GM10847 (cell line): ENCODE measurements around the gene MYO1B.

Source experiments
- POLR2A ChIP-seq: IDR thresholded peaks from 2 replicates; pipeline ENCODE4 v1.6.1; 2011; ENCODE audit not compliant: insufficient read length; ENCODE audit errors: extremely low read depth

The MYO1B gene

GRCh38 chr2:191394043-191394442 is 148.8 kb downstream of the MYO1B start:
- no peak for TF ChIP-seq POLR2A

GRCh38 chr2:191396794-191397193 is 151.6 kb downstream of the MYO1B start:
- TF ChIP-seq POLR2A, result no peak

DNA sequence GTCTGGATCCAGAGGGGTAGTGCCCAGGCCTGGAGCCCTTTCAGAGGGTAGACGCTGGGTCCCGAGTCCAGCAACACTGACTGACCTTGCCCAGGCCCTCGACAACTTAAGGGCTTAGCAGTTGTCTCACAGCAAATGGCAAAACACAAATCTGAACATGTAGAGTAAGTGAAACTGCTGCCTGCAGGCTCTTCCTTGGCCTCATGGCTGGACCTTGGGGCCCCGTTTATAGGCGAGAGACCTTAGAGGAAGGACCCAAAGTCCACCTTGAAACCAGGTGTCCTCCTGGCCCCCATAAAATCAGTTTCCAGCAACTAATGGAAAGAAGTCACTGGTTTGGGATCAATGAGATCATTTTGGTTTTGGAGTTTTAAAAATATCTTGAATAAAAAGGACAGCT is 154.4 kb downstream of the MYO1B start:
- TF ChIP-seq POLR2A, result no peak

GRCh38 chr2:191401287-191401686 is 156.1 kb downstream of the MYO1B start:
- TF ChIP-seq POLR2A, result no peak

DNA sequence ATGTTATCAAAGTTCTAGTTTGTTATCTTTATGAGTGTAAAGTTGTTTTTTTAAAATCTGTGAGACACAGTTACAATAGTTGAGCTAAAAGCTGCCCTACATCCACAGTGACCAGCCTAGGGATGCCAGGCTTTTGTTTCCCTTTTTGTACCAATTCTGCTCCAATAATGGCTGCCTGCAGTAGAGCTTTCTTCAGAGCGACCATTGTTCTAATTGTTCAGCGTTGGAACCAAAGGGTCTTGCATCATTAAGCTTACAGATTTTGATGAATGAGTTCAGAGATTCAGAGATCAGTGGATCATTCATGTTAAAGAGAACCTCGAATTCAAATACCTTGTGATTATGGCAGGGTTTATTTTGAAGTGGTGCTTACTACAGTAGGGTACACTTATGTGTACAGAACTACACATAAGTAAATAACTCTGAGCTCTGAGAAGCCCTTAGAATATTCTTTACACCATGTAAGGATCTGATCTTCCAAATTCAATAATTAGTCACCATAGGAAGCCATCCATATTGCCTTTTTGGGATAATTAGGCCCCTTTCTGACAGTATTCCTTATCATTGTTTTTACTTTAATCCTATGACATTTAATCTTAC is 157.9 kb downstream of the MYO1B start:
- no peak for TF ChIP-seq POLR2A

- no peak for TF ChIP-seq POLR2A
Measured at GRCh38 chr2:191404568-191404991, 159.4 kb downstream of the MYO1B start.

GRCh38 chr2:191405546-191405945 is 160.3 kb downstream of the MYO1B start:
- no peak for TF ChIP-seq POLR2A

GRCh38 chr2:191410646-191411436 is 165.6 kb downstream of the MYO1B start:
- no peak for TF ChIP-seq POLR2A

DNA sequence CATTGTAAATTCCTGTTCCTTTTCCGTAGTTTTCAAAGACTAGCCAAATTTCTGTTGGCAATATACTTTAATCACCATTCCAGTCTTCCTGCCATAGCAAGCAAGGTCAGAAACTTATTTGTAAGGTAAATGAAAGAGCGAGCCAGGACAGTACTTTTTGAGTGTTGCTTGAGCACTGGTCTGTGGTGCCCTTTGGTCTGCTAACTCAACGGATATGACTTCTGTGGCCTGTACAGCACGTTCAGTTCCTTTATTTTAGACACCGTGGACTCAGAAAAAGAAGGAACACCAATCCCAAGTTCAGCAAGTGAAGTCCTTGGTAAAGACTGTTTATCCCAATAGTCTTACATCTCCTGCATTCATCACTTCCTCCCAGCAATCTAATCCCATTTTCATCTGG is 166.3 kb downstream of the MYO1B start:
- no peak for TF ChIP-seq POLR2A

DNA sequence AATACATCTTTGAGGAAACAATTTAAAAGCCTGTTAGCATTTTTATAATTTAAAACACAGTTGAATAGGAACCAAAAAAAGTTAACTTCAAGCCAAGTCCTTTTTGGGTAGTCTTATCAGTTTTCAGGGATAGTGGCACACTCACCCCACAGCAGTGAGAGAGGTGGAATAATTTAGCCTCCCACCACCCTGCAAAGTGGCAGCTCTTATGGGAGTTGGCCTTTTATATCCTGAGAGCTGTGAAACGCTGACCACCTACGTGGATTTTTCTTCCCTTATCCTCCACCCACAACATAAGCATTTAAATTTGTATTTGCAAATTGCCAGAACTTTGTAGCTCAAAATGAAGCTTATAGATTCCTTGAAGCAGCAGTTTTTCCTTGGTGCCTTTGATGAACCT is 167.1 kb downstream of the MYO1B start:
- TF ChIP-seq POLR2A, result no peak

DNA sequence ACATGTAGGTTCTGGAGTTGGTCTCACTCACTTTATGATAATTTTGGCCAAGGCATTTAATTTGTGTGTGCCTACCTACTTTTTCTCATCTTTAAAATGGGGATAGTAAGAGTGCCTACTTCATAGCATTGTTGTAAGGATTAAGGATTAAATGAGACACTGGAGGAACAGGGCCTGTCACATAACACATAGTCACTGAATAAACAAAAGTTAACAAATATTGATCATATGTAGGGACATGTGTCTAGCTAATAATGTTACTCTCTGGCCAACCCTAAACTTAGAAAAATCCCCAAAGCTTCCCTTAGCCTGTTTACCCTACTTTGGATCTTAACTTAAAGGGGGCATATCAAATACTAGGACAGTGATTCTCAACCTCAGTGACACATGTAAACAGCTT is 169.9 kb downstream of the MYO1B start:
- TF ChIP-seq POLR2A, result no peak

DNA sequence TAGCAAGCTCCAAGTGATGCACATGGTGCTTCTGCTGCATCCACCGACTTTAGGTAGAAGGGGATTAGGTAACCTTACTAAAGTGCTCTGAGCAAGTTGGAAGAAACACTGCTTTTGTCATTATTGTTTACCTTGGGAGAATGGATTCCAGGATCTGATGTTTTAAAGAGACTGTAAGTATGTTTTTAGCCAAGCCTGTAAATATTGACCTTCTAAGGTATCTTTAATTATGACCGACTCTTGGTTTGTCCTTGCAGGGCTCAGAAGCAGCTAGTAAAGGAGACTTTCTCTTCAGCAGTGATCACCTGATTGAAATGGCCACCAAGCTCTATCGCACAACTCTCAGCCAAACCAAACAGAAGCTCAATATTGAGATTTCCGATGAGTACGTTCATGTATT is 170.7 kb downstream of the MYO1B start:
- no peak for TF ChIP-seq POLR2A

DNA sequence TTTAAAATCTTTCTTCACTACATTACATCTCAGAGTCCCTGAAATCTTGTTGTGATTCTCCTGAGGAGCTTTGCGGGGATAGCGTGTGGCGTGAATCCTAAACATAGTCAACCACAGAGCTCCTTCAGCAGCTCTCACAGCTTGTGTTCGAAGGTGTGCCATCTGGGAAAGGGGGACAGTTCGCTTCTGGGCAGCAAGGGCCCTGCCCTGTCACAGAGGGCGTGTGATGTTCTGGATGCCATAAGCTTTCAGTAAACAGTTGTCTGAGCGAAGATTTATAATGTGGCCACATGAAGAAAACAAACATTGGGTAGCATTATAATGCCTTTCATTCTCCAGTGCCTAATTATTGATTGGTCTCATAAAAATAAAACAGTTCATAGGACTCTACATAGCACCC is 172.5 kb downstream of the MYO1B start:
- TF ChIP-seq POLR2A, result no peak

DNA sequence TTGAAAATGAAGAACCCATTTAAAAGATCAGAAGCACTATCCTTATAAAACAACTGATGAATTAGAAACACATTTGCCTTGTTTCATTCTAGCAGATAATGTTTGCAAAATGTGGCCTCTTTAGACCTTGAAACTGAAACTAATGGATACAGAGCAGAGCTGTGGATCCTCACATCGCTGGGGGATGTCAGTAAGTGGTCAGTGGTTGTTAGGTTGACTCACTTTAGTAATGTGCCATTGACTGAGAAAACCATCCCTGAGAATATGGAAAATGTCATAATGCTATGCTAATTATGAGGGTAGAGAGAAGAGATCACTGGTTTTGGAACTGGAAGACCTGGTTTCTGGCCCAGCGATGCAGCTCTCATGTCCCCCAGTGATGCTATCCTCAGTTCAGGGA is 176.7 kb downstream of the MYO1B start:
- TF ChIP-seq POLR2A, result no peak

- no peak for TF ChIP-seq POLR2A
Measured at GRCh38 chr2:191427031-191427430, 181.8 kb downstream of the MYO1B start.

GRCh38 chr2:191428141-191428540 is 182.9 kb downstream of the MYO1B start:
- TF ChIP-seq POLR2A, result no peak

- no peak for TF ChIP-seq POLR2A
Measured at GRCh38 chr2:191430476-191430875, 185.3 kb downstream of the MYO1B start.
